Activated effector memory CD4-positive, alpha-beta T cell treated with anti-CD3 and anti-CD28 coated beads, Interleukin-2, amount 50 U/mL, for 16 hours (primary cell): ENCODE data around the gene MRGPRG.
"Not testable (repeated sequence)": the region's sequence is repeated elsewhere in the genome, so short reads cannot be mapped to it uniquely, and the experiment has no call there.

ENCODE experiments used
- DNase-seq: peaks from one replicate; pipeline ENCODE4 v3.0.0-alpha.2; 2020

MRGPRG gene

DNA sequence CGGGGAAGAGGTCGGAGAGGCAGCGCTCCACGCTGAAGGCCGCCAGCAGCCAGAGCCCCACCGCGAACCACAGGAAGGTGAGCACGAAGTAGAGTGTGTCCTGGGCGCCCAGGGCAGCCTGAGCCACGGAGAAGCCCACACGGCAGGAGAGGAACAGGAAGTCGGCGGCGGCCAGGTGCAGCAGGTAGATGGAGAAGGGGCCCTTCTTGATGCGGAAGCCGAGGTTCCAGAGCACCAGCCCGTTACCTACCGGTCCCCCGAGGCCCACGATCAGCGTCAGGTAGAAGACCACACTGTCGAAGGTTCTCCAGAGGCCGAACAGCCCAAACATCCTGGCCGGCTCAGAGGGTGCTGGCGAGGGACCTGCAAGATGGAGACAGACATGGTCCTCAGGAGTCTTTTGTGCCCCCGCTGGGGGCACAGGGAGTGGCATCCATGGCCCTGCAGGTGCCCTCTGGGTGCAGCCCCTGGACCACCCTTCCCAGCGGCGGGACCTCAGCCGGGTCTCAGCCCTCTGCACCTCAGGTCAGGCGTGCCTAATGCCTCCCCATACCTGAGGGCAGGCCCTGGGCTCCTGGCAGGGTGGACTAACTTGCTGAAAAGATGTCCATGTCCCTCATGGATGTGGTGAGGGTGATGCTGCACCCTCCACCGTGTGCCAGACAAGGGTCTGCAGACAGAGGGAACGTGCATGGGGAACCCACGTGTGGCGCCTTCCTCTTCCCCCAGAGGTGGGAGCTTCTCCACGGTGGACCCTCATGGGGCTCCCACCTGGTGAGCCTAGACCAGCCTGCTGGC lies at the start of gene MRGPRG:
TSS of gene MRGPRG (minus strand) at position 331 of the 798 bp plus-strand sequence. CDS start at position 331, 0 bp downstream.
- DNase-seq, result peak; percentile 57

DNA sequence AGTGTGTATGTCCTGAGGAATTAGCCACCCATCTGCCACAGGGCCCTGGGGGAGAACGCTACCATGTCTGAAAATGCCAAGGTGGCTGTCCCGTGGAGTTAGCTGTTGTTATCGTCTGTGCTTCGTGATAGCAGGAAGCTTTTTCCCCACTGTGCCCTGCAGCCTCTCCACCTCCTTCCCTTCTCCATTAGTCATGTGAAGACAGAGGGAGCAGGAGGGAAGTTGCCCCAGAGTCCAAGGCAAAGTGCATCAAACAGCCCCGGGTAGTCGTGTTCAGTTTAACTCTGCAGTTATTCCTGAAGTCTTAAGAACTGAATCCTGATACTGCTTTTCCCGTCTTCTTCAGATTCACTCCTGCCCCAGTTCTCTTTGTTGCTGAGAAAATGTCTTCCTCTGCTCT lies 43.9 kb upstream of the MRGPRG start:
- not testable (repeated sequence) for DNase-seq

DNA sequence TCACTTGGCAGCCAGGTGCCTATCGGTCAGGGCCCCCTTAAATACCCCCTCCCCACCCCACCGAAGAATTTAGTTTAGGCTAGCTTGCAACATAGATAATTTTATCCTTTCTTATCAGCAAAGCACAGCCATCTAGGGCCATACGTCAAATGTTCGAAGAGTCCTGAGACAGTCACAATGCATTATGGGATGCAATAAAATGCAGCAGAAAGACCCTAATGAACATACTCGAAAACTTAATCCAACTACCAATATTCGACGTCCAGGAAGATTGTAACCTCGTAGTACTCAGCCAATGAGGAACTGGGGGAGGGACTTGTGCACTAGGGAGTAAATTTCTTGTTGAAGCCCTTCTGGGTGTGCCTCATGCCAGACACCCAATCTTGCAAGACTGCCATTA lies 43.2 kb upstream of the MRGPRG start:
- DNase-seq, result not testable (repeated sequence)

- DNase-seq, result not testable (repeated sequence)
Measured at GRCh38 chr11:3257509-3257908, 38.9 kb upstream of the MRGPRG start.

GRCh38 chr11:3255241-3255640 lies 36.6 kb upstream of the MRGPRG start:
- DNase-seq, result not testable (repeated sequence)

DNA sequence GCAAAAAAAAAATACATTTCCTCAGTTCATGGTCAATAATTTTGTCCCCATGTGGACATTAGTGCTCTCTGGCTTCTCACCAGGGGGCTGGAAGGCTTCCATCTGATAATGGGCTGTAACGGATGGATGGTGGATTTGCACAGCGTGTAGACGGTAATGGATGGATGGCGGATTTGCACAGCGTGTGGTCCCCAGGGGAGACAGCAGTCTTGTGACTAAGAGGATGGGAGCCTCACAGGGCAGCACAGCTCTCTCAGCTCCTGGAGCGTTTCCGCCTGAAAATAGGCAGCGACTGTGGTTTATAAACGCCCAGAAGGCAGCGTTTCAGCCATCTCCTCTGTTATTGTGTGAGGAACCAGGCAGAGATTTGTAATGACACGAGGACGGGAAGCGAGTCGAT lies 36.2 kb upstream of the MRGPRG start:
- DNase-seq, result not testable (repeated sequence)

DNA sequence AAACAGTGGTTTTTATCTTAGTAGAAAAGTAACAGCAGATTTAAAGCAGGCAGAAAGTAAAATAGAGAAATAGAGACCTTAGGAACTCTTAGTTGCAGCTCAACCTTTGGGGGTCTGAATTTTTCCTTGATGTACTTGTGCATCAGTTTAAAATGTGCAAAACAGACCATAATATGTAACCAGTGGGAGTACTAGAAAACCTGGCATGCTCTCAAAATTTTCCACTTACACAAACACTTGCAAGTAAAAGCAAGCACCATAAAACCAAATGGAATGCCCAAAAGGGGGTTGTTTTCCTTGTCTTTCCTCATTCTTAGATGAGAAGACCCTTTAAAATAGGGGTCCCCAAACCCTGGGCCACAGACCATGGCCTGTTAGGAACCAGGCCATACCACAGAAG lies 26.5 kb upstream of the MRGPRG start:
- no peak for DNase-seq

GRCh38 chr11:3243880-3244279 lies 25.3 kb upstream of the MRGPRG start:
- DNase-seq, result no peak

DNA sequence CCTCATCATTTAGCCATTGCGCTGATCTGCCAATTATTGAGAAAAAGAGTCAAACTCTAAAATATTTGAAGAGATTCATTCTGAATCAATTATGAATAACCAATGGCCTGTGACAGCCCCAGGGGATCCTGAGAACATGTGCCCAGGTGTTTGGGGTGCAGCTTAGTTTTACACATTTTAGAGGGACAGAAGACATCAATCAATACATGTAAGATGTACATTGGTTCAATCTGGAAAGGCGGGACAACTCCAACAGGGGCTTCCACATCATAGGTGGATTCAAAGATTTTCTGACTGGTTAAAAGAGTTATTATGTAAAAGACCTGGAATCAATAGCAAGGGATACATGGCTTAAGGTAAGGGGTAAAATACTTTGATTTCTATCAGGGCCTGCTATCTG lies 18.5 kb upstream of the MRGPRG start:
- no peak for DNase-seq

- no peak for DNase-seq
Measured at GRCh38 chr11:3234846-3235245, 16.2 kb upstream of the MRGPRG start.

DNA sequence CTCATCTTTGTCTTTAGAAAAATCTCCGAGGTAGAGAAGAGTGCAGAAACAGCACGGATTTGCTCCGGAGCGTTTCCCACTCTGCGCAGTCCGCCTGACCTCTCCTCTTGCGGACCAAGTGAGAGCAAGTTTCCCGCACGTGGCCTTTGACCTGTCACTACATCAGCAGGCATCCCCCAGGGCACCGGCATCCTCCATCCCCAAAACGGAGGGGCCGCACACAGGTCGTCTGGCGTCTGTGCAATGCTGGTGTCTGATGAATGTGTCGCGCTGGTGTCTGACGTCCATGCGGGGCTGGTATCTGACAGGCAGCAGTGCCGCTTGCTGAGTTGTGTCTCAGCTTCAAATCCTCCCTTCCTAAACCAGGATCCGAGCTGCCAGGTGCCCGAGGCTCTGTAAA lies 14.3 kb upstream of the MRGPRG start:
- no peak for DNase-seq

DNA sequence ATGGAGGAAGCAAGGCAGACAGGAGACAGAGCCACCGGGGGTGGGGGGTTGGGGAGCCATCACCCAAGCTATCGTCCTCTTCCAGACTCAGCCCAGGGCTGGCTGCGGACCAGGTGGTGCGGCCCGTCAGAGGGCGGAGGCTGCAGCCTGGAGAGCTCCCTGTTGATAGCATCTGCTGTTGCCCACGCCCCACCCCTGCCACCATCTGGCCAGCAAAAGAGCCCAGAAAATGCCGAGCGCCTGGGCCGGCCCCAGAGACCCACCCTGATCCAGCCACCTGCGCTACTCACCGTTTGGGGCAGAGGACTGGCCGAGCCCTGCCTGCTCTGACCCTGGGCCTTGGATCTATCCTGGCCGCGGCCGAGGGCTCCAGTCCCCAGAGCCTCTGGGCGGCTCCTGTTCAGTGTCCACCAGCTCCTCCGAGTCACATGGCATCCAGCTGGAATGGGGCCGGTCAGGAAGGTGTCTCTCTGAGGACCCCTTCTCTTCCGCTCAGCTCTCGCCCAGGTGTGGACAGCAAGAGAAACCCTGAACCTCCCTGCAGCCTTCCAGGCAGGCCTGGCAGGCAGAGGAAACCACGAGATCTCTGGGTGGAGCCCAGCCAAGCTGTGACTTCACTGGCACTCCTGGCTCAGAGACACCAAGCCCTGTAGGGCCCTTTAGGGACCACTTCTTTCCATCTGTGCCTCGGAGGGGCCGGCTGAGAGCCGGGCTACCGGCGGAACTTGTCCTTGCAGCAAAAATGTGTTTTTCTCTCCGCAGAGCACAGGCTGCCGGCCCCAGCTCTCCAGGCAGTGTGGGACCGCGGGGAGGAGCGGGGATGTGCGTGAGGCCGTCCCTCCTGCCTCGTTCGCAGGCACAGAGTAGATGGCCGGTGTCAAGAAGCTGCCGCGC lies 13.5 kb upstream of the MRGPRG start, which contains the start of gene MRGPRE:
TSS of gene MRGPRE (minus strand) at position 567 of the 894 bp plus-strand sequence. CDS start 3,618 bp downstream, outside the sequence.
- no peak for DNase-seq

DNA sequence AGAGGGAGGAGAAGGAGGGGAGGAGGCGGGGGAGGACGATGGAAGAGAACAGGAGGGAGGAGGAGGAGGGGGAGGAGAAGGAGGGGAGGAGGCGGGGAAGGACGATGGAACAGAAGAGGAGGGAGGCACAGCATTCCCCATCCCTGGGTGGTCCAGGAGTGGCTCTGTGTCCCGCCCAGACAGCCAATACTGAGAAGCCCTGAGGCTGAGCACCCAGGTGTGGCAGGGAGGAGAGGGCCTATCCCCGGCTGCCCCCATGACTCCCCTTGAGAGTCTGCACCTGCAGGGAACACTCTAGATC lies 12.9 kb upstream of the MRGPRG start:
- no peak for DNase-seq

DNA sequence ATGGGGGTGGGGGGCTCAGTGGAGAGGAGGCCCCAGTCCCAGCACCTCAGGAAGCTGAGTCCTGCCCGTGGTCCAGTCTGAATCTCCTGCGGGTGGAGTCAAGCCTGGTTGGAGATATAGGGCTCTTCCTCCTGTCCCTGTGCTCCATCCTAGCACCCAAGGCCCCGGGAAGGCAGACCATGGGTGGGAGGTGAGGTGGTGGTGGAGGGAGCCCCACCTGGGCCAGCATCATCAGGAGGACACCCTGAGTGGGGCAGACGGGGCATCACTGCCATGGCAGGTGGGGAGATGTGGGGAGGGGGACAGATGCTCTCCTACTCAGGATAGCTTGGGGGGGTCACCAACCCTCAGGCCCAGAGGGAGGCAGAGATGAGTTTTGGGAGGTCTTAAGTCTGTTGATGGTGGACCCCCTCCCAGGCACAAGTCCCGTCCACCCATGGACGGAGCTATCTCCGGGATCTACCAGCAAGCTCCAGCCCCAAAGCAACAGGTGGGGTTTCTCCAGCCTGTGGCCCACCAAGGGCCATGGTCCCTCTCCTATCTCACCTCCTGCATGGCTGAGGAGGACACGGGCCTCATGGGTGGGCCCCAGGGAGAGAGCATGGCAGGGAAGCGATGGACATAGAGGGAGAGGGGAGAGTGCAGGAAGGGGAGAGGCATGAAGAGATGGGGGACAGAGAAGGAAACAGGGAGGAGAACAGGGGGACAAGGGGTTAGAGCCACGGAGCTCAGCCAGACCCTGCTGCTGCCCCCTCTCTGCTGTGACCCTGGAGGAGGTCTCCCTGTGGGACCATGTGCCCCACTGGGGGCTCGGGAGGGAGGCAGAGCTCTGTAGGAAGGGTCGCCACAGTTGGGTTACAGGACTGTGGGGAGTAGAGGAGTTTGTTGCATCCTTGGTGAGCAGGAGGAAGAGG lies 12.3 kb upstream of the MRGPRG start:
- no peak for DNase-seq

DNA sequence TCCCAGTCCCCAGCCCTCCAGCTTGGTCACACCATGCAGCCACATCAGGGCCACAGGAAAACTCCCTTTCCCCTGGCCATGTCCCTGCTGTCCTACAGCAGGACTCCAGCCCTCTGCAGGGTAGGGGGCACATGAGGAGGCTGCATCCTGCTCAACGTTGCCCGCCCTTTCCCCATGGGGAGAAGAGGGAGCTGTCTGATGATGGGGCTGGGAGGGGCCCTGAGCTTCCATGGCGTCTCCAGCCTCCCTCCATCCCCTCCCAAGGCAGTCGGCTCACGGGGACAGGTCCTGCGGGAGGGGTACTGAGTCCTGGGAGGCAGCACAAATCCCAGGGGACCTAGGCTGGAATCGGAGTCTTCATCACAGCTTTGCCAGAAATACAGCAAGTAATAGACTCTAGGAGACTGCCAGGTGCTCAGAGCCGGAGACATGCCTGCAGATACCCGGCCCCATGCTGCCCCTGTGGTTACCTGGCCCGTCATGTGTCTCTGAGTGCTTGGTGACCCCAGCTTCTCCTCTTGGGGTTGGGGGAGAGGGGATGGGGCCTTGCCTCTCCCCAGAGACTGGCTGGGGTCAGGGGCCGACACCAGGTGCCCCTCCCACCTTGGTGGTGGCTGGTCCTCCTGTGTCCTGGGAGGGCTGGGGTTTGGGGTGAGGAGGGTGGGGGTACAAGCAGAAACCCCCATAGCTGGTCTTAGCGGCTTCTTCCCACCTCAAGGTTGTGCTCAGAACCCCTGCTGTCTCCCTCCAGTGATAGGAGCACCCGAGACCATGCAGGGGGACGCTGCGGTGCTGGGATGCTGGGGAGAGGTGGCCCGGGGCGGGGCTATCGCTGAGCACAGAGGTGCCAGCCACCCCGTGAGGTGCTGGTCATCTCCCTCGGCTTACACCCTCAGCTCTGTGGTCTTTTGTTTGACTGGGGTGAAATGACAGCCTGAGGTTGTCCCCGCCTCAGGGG lies 11.3 kb upstream of the MRGPRG start:
- no peak for DNase-seq

- no peak for DNase-seq
Measured at GRCh38 chr11:3228445-3228829, 9.8 kb upstream of the MRGPRG start.

- no peak for DNase-seq
Measured at GRCh38 chr11:3227568-3228444, 9.2 kb upstream of the MRGPRG start.

GRCh38 chr11:3226846-3227567 lies 8.4 kb upstream of the MRGPRG start:
- DNase-seq, result no peak

DNA sequence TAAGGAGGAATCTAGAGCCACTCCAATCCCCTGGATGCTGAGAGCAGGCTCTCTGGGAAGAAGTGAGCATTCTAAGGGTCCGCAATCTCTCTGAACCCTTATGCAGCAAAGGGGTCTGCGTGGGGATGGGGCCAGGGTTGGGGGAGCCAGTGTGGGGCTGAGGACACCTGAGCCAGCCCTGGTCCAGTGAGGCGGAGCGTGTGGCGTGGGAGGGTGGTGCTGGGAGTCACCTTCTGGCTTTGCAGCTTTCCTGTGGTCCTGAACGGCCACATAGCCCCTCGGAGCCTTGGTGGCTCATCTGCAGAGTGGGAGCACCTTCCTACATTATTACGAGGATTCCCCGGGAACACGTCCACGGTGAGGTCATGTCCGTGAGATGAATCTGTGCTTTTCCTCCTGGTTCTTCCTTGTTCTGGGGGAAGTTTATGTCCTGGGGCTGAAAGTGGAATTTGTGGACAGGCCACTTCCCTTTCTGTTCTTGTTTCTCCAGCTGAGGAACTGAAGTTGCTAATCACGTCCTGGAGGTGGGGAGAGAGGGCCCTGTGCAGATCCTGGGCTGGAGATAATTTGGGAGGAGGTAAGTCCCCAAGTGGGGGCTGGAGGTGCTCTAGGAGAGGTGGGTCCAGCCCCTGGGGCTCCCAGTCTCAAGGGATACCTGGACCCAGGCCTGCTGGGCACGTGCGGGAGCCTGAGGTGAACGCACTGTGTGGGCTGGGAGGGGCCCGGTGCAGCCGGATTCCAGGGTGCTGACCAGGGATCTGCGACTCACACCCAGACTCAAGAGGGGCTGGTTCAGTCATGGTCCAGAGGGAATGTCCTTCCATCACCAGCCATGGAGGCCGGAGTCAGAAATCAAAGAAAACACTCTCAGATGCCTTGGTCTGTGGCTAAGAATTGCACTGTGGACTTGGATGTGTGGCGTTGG lies 7.5 kb upstream of the MRGPRG start:
- no peak for DNase-seq
